H1 (cell line): ENCODE data around the gene PTPN18.

ENCODE experiments used
- ATF3 ChIP-seq: IDR thresholded peaks from 2 replicates; pipeline ENCODE4 v1.6.1; 2011; ENCODE audit warnings: low read depth, mild to moderate bottlenecking, low read length; ENCODE audit not compliant: insufficient read depth
- CTCF ChIP-seq, 3 experiments: IDR thresholded peaks; 1 replicate in 2 of 3; 2 replicates in 1 of 3; pipeline versions ENCODE4 v1.5.1 to v1.6.1; 2011; ENCODE audit warnings: low read length in 3 of 3, mild to moderate bottlenecking in 3 of 3, inconsistent platforms in 2 of 3, low read depth in 1 of 3, moderate library complexity in 1 of 3; ENCODE audit not compliant: insufficient read depth in 1 of 3; ENCODE audit errors: control extremely low read depth in 1 of 3
- EZH2 ChIP-seq: fragments of 200-600 bp; sonication (generic); IDR thresholded peaks from 2 replicates; pipeline ENCODE4 v1.7.1; 2012; ENCODE audit warnings: low read depth, mild to moderate bottlenecking, moderate library complexity, low read length, inconsistent platforms; ENCODE audit not compliant: severe bottlenecking
- JUND ChIP-seq: IDR thresholded peaks from 2 replicates; pipeline ENCODE4 v1.6.1; 2011; ENCODE audit warnings: mild to moderate bottlenecking, improper control_type of control experiment, low read length
- MAX ChIP-seq: IDR thresholded peaks from 2 replicates; pipeline ENCODE4 v1.6.1; 2012; ENCODE audit warnings: inconsistent platforms
- POLR2A ChIP-seq, 2 experiments: IDR thresholded peaks; 1 replicate in 1 of 2; 2 replicates in 1 of 2; pipeline ENCODE4 v1.6.1; 2011; ENCODE audit warnings: low read depth in 2 of 2, low read length in 2 of 2, mild to moderate bottlenecking in 2 of 2; ENCODE audit errors: control extremely low read depth in 1 of 2
- POLR2AphosphoS5 ChIP-seq: IDR thresholded peaks from 2 replicates; pipeline ENCODE4 v1.6.1; 2011; ENCODE audit warnings: low read depth, low read length
- RFX5 ChIP-seq: IDR thresholded peaks from 2 replicates; pipeline ENCODE4 v1.6.1; 2011; ENCODE audit warnings: low read depth, low read length, improper control_type of control experiment, borderline replicate concordance
- SIN3A ChIP-seq, 2 experiments: IDR thresholded peaks in 1 of 2; conservative IDR thresholded peaks in 1 of 2; 2 replicates each; pipeline ENCODE4 v1.6.1; 2011 to 2012; ENCODE audit warnings: low read length in 2 of 2, improper control_type of control experiment in 1 of 2, low read depth in 1 of 2, mild to moderate bottlenecking in 1 of 2
- TAF1 ChIP-seq: IDR thresholded peaks from 2 replicates; pipeline ENCODE4 v1.6.1; 2011; ENCODE audit warnings: mild to moderate bottlenecking, low read depth, low read length

GRCh38 chr2:130371723-130372054 is 15.8 kb downstream of the PTPN18 start:
- TF ChIP-seq RFX5 (no peak), POLR2A (IDR thresholded peaks at IDR 0.05; ENCODE audit: control extremely low read depth in 1 of 2, low read depth in 2 of 2, low read length in 2 of 2) (no peak), CTCF (IDR thresholded peaks at IDR 0.05; ENCODE audit: control extremely low read depth in 1 of 3, insufficient read depth in 1 of 3, low read depth in 1 of 3, low read length in 3 of 3) (no peak), MAX (no peak), ATF3 (no peak), POLR2AphosphoS5 (no peak), JUND (no peak), SIN3A (conservative IDR thresholded peaks at IDR 0.05 in 1 of 2, IDR thresholded peaks at IDR 0.05 in 1 of 2; ENCODE audit: low read depth in 1 of 2, low read length in 2 of 2) (no peak), TAF1 (no peak), EZH2 (no peak)
